ENCODE measurements around the gene CLN6.
"Not testable (repeated sequence)": the region's sequence is repeated elsewhere in the genome, so short reads cannot be mapped to it uniquely, and the experiment has no call there.

Gene CLN6

GRCh38 chr15:68221530-68222431 lies 7.7 kb downstream of the CLN6 start:
- not testable (repeated sequence) for DNase-seq

DNA sequence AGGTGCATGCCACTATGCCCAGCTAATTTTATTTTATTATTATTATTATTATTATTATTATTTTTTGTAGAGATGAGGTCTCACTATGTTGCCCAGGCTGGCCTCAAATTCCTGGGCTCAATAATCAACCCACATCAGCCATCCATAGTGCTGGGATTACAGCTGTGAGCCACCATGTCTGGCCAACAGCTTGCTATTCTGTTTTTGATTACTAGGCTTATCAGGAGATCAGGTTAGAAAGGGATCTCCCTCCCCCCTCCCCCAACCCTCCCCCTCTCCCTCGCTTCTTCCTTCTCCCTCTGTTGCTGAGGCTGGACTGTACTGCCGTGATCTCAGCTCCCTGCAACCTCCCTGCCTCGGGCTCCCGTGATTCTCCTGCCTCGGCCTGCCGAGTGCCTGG lies 8.6 kb downstream of the CLN6 start:
- DNase-seq: no peak

GRCh38 chr15:68220489-68220888 lies 9.0 kb downstream of the CLN6 start:
- no peak for DNase-seq

DNA sequence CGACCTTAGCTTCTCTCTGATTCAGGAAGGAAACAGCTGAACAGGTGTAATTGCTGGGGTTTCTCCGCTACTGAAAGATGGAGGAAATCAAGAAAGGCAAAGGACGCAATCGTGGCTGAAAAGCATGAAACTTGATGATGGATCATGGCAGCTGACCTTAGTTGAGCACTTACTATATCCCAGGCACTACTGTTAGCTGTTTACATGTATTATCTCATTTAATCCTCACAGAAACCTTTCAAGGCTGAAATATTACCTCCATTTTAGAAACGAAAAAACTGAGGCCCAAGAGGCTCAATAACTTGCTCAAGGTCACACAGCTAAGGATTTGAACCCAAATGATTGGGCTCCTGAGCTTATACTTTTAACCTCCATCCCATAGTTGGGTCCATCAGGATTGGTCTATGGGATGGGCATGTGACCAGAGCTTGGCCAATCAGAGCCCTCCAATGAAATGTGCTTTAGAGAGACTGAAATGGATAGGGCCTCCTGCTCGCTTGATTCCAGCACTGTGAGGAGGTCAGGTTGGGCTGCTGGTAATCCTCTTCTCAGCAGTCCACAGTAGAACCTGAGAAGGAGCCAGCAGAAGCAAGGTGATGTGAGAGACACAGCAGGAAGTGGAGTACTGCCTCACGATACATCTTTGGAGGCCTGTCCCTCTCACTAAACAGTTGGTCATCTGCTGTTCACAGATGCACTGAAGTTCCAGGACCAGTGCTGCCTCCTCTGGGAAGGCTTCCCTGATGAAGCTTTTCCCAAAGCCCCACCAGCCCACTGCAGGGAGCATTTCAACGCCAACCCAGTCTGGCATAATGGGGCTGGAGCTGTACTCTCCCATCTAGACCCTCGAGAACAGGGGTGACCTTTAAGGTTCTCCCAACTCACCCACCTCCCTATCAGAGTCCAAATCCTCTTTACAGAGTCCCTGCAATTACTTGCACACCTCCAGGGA lies 10.4 kb downstream of the CLN6 start:
- no peak for DNase-seq

GRCh38 chr15:68218331-68218730 lies 11.2 kb downstream of the CLN6 start:
- no peak for DNase-seq

GRCh38 chr15:68217341-68217740 lies 12.2 kb downstream of the CLN6 start:
- DNase-seq: no peak

DNA sequence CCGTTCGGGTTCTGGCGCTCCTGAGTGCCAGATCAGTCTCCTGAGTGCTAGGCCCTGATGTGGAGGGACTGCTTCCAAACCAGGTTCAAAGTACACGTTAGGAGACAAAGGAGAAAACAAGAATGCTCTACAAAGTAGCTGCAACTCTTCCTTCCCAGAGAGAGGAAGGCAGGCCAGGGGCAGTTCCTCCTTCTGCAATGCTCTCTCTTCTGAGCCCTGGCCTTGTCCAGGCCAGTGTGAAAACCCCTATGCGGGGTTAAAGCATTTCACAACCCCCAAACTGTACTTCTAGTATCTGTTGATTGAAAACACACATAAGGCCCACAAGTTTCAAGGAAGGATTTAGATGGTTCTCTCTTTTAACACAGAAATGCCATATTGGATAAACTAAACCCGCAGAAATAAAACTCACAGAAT lies 14.7 kb downstream of the CLN6 start:
- DNase-seq: no peak

- DNase-seq: no peak
Measured at GRCh38 chr15:68213991-68214837, 15.3 kb downstream of the CLN6 start.

DNA sequence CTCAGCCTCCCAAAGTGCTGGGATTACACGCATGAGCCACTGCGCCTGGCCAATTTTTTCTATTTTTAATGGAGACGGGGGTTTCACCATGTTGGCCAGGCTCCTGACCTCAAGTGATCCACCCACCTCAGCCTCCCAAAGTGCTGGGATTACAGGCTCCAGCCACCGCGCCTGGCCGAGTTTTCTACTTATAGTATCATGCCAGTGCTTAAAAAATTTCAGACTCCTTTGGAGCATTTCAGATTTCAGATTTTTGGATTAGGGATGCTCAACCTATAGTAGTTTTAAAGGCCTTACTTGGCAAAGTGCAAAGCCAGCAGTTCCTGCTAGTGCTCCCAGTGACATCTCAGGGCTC lies 16.1 kb downstream of the CLN6 start:
- not testable (repeated sequence) for DNase-seq

- DNase-seq: no peak
Measured at GRCh38 chr15:68211656-68212320, 17.7 kb downstream of the CLN6 start.

GRCh38 chr15:68210821-68211655 lies 18.5 kb downstream of the CLN6 start:
- peak; percentile 70 for DNase-seq

DNA sequence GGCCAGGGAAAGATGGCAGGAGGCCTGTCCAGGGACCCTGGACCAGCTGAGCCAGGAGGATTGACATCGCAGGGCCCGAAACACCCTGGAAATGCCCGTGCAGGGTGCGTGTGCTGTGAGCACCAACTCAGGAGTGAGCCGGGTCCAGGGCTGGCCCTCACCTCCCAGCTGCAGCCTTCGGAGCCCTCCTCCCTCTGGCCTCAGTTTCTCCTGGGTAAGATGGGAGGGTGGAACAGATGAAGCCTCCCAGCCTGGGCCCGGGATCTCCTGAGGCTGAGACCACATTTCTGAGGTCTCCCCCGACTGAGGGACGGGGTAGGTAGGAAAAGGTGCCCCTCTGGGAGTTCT lies 19.1 kb downstream of the CLN6 start:
- no peak for DNase-seq

GRCh38 chr15:68209735-68210408 lies 19.7 kb downstream of the CLN6 start:
- peak; percentile 64 for DNase-seq

DNA sequence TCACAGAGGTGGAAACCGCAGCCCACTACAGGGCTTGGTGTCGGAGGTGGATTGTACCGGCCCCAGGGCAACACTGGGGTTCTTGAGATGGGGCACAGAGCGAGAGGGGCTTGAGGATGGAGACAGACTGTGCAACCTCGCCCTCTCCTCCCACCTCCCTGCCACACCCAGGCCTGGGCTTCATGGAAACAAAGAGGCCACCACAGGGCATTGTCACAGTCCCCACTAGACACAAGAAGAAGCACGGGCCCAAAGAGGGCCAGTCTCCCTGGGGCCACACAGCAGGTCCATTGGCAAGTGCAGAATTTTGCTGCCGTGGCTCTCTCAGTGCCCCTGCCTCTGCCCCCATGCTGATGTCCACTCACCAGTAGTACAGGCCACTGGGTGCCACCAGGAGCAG lies 20.3 kb downstream of the CLN6 start:
- no peak for DNase-seq

- DNase-seq: no peak
Measured at GRCh38 chr15:68208636-68209240, 20.8 kb downstream of the CLN6 start.

DNA sequence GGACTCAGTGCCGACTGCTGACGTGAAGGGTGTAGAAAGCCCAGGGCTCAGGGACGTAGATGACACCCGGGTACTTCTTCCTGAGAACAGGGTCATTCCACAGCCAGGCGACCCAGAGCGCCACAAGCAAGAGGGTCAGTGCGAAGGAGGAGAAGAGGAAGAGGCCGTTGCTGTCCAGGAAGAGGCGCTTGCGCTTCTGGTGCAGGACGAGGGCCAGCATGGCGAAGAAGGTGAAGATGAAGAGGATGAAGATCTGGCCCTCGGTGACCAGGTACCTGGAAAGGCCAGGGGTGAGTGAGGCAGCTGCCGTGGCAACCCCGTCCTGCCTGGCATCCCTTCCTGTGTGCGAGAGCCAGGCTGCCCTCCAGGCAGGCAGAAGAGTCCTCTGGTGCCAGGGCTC lies 21.4 kb downstream of the CLN6 start:
- no peak for DNase-seq

- no peak for DNase-seq
Measured at GRCh38 chr15:68207176-68207935, 22.2 kb downstream of the CLN6 start.

DNA sequence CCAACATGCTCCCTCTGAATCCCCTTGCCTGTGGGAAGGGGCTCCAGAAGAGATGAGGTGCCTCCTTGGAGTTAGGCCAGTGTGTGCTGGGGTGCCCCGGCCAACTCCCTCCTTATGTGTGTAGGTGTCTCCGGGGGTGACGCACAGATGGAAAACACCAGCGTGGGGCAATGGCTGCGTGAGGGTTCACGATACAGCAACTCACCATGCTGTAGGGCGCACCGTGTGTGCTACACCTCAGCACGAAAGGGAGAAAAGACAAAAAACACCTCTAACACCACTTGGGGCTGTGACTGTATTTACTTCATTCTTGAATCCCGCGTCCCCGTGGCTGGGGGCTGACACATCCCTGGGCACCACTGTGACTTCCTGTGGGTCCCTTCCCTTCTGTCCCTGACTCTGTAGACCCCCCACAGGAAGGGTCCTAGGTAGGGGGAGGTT lies 22.8 kb downstream of the CLN6 start:
- no peak for DNase-seq

GRCh38 chr15:68205954-68206539 lies 23.5 kb downstream of the CLN6 start:
- DNase-seq: no peak
